GM21390 (cell line): ENCODE results near the gene SLC26A9.
"Not testable (repeated sequence)": the region's sequence is repeated elsewhere in the genome, so short reads cannot be mapped to it uniquely, and the experiment has no call there.

ENCODE experiments used
- ATAC-seq: cut with Tn5 transposase; IDR thresholded peaks from one replicate; pipeline ENCODE4 v1.9.1; 2021; ENCODE audit not compliant: unreplicated experiment

The SLC26A9 gene

DNA sequence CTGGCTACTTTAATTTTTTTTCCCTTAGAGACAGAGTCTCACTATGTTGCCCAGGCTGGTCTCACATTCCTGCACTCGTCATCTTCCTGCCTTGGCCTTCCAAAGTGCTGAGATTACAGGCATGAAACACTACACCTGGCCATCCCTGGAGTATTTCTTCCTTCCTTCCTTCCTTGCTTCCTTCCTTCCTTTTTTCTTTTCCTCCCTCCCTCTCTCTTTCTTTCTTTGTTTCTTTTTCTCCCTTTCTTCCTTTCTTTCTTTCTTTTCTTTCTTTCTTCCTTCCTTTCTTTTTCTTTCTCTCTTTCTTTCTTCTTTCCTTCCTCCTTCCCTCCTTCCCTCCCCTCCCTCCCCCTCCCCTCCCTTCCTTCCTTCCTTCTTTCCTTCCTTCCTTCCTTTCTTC is 46.9 kb downstream of the SLC26A9 start:
- ATAC-seq, result no peak

DNA sequence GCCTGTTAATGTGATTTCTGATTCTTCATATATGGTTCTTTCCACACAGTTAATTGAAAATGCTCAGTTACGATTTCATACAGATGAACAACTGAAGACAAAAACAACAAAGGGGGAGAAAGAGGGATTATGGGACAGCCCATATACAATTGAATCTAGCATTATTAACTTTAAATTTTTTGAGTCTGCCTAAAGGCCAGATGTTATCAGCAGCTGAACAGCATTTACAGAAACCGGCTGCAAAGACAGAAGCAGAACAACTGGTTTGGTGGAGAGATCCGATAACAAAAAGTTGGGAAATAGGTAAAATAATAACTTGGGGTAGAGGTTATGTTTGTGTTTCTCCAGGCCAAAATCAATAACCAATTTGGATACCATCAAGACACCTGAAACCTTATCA is 49.1 kb downstream of the SLC26A9 start:
- ATAC-seq, result not testable (repeated sequence)

DNA sequence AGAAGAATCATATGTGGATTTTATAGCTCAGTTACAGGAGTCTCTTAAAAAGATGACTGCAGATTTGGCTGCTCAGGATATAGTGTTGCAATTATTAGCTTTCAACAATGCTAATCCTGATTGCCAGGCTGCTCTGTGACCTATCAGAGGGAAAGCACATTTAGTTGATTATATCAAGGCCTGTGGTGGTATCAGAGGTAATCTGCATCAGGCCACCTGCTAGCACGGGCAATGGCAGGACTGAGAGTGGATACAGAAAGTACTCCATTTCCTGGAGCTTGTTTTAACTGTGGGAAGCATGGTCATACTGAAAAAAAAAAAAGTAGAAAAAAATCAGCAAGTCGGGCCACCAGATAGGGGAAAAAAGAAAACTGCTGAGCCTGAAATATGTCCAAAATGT is 51.1 kb downstream of the SLC26A9 start:
- not testable (repeated sequence) for ATAC-seq

DNA sequence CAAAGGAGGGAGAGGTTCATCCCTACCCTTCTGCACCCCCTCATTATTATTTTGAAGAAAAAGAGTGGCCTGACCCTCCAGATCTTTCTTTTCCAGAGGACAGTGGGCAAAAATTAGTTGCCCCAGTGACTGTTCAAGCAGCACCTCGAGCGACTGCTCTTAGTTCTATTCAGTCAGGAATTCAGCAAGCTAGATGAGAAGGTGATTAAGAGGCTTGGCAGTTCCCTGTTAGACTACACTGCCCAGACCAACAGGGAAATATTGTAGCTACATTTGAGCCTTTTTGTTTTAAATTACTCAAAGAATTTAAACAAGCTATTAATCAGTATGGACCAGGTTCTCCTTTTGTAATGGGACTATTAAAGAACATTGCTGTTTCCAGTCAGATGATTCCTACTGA is 51.8 kb downstream of the SLC26A9 start:
- not testable (repeated sequence) for ATAC-seq

DNA sequence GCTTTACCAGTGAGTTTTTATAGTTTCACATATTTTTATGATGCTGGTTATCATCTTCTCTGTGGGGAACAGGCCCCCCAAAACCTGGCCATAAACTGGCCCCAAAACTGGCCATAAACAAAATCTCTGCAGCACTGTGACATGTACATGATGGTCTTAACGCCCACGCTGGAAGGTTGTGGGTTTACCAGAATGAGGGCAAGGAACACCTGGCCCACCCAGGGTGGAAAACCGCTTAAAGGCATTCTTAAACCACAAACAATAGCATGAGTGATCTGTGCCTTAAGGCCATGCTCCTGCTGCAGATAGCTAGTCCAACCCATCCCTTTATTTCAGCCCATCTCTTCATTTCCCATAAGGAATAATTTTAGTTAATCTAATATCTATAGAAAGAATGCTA is 52.6 kb downstream of the SLC26A9 start:
- ATAC-seq, result not testable (repeated sequence)

DNA sequence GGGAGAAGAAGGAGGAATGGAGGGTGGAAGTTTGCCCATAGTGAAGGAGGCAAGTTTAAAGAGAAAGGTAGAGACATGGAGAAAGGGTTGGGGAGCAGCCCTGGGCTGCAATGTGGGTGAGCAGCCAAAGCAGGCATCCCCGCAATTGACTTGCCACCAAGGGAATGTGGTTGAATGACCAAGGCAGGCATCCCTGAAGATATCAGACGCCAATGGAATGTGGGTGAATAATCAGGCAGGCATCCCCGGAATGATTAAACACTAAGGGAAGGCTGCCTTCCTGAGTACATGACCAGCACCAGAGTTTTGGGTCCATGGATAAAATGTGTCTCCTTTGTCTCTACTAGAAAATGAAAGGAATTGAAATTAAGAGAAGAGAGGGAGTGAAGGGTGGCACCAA is 53.5 kb downstream of the SLC26A9 start:
- ATAC-seq, result not testable (repeated sequence)

DNA sequence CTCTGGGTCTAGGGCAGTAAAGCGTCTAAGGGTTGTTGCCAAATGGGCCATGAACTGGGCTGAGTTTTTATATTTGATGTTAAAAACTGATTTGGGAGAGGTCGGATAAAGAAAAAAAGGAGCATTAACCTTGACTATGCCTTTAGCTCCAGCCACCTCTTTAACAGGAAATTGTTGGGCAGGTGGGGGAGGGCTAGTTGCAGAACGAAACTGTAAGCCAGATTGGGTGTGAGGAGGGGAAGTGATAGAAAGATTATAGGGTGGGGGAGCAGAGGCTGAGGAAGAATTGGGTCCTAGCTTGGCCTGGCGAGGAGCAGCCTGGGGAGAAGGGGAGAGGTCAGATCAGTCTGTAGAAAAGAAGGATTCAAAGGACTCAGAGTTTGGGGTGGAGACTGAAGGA is 54.2 kb downstream of the SLC26A9 start:
- ATAC-seq, result not testable (repeated sequence)

DNA sequence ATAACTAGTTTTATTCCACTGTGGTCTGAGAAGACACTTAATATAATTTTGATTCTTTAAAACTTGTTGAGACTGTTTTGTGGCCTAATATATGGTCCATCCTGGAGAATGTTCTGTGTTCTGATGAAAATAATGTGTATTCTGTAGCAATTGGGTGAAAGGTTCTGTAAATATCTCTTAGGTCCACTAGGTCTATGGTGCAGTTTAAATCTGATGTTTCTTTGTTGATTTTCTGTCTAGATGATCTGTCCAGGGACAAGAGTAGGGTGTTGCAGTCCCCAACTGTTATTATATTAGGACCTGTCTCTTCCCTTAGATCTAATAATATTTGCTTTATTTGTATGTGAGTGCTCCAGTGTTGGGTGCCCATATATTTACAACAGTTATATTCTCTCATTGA is 59.5 kb downstream of the SLC26A9 start:
- no peak for ATAC-seq

DNA sequence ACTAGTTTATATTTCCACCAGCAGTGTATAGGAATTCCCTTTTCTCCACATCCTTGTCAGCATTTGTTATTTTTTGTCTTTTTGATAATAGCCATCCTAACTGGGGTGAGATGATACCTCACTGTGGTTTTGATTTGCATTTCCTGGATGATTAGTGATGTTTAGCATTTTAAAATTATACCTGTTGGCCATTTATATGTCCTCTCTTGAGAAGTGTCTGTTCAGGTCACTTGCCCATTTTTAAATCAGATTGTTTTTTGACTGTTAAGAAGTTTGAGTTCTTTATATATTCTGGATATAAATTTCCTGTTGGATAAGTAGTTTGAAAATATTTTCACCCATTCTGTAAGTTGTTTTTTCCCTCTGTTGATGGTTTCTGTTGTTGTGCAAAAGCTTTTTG is 62.3 kb downstream of the SLC26A9 start:
- ATAC-seq, result no peak

DNA sequence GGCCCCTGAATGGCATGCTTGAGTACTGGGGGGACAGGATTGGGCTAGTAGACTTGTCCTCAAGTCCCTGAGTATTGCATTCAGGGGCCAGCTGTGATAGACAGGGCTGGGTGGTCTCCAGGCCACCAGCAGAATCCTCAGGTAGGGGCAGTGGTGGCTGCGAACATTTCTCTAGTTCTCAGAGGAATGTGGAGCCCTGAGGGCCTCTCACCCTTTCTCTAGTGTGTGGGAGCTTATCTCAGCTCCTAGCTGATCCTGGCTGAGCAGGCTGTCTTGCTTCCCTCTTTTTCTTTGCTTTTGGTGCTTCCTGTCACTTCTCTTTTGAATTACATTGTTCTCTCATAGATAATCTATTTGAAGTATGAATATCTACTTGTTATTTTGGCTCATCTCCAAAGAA is 63.3 kb downstream of the SLC26A9 start:
- ATAC-seq, result no peak

DNA sequence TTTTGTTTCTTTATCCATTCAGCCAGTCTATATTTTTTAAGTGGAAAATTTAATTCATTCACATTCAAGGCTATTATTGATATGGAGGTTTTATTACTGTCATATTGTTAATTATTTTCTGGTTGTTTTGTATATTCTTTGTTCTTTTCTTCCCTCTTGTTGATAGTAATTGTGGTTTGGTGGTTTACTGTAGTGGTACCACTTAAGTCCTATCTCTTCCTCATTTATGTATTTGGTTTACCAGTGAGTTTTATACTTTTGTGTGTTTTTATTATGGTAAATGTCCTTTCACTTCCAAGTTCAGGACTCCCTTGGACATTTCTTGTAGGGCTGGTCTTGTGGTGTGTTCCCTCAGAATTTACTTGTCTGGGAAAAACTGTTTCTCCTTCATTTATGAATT is 65.2 kb downstream of the SLC26A9 start:
- no peak for ATAC-seq

DNA sequence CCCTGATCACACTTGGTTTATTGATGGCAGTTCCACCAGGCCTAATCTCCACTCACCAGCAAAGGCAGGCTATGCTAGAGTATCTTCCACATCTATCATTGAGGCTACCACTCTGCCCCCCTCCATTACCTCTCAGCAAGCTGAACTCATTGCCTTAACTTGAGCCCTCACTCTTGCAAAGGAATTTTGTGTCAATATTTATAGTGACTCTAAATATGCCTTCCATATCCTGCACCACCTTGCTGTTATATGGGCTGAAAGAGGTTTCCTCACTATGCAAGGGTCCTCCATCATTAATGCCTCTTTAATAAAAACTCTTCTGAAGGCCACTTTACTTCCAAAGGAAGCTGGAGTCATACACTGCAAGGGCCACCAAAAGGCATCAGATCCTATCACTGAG is 70.1 kb downstream of the SLC26A9 start:
- ATAC-seq, result not testable (repeated sequence)

DNA sequence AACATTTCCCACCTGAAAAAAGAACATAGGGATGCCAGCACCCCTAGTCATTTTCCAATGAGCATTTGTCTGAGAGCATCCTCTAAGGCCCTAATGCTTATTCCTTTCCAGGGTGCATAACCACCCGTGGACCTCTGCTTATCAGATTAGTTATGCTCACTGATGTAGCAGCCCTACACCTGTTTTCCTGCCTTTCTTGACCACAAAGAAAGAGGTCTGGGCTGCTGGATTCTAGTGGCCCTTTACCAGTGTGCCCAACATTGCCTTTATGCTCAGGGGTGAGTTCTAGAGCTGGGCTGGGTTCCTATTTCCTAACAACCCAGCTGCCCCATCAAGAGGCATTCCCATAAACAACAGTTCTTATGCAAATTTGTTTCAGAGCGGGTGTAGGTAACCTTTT is 73.0 kb downstream of the SLC26A9 start:
- ATAC-seq, result no peak
